Nephron (organoid): ENCODE measurements around the gene P4HTM.

Experiments used
- H3K27ac Mint-ChIP-seq, 3 experiments: 2 replicates each; pipeline ENCODE4 v1.8.0; 2020; ENCODE audit warnings: mixed read lengths in 3 of 3, mild to moderate bottlenecking in 2 of 3, moderate library complexity in 1 of 3
- H3K27me3 Mint-ChIP-seq: 2 replicates; pipeline ENCODE4 v1.8.0; 2021; ENCODE audit warnings: low read depth, mild to moderate bottlenecking, moderate library complexity, mixed read lengths
- H3K36me3 Mint-ChIP-seq: 2 replicates; pipeline ENCODE4 v1.8.0; 2020; ENCODE audit warnings: low read depth, mixed read lengths
- H3K4me1 Mint-ChIP-seq: 2 replicates; pipeline ENCODE4 v1.8.0; 2020; ENCODE audit warnings: mixed read lengths
- H3K4me3 Mint-ChIP-seq, 3 experiments: 2 replicates each; pipeline ENCODE4 v1.8.0; 2020; ENCODE audit warnings: mild to moderate bottlenecking in 3 of 3, mixed read lengths in 3 of 3, moderate library complexity in 2 of 3
- H3K9me3 Mint-ChIP-seq: 2 replicates; pipeline ENCODE4 v1.8.0; 2020; ENCODE audit warnings: mixed read lengths
- TF ChIP-seq, protein P1 (sequence below), 3 experiments: fragments of 200-600 bp; sonication (generic); IDR thresholded peaks; one replicate each; pipeline ENCODE4 v1.5.0; 2021; ENCODE audit warnings: antibody characterized with exemption in 3 of 3; ENCODE audit not compliant: unreplicated experiment in 3 of 3

P4HTM gene

DNA sequence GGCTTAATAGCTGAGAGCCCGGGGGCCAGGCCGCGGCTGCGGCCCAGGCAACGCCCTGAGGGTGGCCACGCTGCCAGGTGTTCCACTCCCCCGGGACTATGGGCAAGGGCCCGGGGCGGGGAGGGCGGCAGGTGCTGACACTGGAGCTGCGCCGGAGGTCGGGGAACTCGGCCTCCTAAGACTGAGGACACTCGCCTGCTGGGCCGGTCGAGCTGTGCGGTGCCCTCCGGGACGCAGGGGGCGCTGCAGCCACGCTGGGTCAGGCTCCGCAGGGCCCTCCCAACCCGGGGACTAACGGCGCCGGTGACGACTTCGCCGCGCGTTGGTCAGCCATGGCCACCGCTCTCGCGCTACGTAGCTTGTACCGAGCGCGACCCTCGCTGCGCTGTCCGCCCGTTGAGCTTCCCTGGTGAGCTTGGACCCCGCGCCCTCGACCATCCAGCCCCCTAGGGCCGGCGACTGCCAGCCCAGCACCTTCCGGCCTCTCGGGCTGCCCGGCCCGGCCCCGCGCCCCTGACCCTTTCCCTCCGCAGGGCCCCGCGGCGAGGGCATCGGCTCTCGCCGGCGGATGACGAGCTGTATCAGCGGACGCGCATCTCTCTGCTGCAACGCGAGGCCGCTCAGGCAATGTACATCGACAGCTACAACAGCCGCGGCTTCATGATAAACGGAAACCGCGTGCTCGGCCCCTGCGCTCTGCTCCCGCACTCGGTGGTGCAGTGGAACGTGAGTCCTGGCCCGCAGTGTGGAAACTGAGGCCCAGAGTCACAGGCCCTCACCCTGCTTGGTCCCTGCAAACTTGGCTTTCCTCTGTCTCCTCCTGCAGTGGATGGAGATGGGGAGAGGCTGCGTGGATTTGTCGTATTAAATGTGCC, 32.0 kb downstream of the P4HTM start, which contains the start of gene NDUFAF3:
Gene NDUFAF3 (plus strand): TSS at position 309 of the 875 bp plus-strand sequence. CDS start 24 bp downstream, at position 333.
- H3K27me3 Mint-ChIP-seq: no peaks in the 10 kb centered on the region
- TF ChIP-seq, protein P1, sequence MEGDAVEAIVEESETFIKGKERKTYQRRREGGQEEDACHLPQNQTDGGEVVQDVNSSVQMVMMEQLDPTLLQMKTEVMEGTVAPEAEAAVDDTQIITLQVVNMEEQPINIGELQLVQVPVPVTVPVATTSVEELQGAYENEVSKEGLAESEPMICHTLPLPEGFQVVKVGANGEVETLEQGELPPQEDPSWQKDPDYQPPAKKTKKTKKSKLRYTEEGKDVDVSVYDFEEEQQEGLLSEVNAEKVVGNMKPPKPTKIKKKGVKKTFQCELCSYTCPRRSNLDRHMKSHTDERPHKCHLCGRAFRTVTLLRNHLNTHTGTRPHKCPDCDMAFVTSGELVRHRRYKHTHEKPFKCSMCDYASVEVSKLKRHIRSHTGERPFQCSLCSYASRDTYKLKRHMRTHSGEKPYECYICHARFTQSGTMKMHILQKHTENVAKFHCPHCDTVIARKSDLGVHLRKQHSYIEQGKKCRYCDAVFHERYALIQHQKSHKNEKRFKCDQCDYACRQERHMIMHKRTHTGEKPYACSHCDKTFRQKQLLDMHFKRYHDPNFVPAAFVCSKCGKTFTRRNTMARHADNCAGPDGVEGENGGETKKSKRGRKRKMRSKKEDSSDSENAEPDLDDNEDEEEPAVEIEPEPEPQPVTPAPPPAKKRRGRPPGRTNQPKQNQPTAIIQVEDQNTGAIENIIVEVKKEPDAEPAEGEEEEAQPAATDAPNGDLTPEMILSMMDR (IDR thresholded peaks at IDR 0.05; ENCODE audit: unreplicated experiment in 3 of 3): peak; percentile 97 to 100 (median 97)

DNA sequence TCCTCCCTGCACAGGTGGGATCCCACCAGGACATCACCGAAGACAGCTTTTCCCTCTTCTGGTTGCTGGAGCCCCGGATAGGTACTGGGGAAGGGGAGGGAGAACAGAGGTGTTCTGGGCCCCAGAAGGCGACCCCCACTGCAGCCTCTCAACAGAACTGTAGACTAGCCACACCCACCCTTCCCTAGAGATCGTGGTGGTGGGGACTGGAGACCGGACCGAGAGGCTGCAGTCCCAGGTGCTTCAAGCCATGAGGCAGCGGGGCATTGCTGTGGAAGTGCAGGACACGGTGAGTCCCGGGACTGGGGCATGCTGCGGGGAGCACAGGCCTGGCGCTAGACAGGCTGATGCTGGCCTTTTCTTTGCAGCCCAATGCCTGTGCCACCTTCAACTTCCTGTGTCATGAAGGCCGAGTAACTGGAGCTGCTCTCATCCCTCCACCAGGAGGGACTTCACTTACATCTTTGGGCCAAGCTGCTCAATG, 32.7 kb downstream of the P4HTM start:
- peak overlapping the region; percentile 95 to 98 (median 96) for H3K4me3 Mint-ChIP-seq
- peak overlapping the region; percentile 75 to 96 (median 95) for H3K27ac Mint-ChIP-seq
- no peaks in the 10 kb centered on the region for H3K9me3 Mint-ChIP-seq
- H3K4me1 Mint-ChIP-seq: peaks cover 30% of the 10 kb centered on the region
- H3K36me3 Mint-ChIP-seq: peaks cover 38% of the 10 kb centered on the region
- H3K27me3 Mint-ChIP-seq: no peaks in the 10 kb centered on the region
- TF ChIP-seq, protein P1 (IDR thresholded peaks at IDR 0.05; ENCODE audit: unreplicated experiment in 3 of 3): no peak

More for the DNA sequence above, 32.0 kb downstream of the P4HTM start, which contains the start of gene NDUFAF3:
- Mint-ChIP-seq H3K27ac (peak within 1 kb of the TSS; percentile 95 to 99 (median 96)), H3K36me3 (peaks cover 36% of the 10 kb centered on the region), H3K4me1 (peaks cover 24% of the 10 kb centered on the region), H3K4me3 (peak within 1 kb of the TSS; percentile 96 to 98 (median 98)), H3K9me3 (no peaks in the 10 kb centered on the region)

DNA sequence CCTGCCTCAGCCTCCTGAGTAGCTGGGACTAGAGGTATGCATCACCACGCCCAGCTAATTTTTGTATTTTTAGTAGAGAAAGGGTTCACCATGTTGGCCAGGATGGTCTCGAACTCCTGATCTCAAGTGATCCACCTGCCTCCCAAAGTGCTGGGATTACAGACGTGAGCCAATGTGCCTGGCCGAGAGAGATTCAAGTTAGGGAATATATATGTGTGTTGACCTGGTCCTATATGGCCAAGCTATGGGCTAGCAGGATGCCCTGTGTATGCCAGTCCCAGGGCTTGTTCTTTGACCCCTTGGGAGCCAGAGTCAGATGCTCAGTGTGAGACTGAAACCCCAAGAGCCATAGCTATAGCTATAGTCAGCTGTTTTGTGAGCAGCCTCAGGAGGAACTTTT, 33.7 kb downstream of the P4HTM start:
- Mint-ChIP-seq H3K27ac (no peak overlapping the region), H3K4me1 (peaks cover 38% of the 10 kb centered on the region), H3K27me3 (no peaks in the 10 kb centered on the region), H3K9me3 (no peaks in the 10 kb centered on the region), H3K4me3 (peak overlapping the region; percentile 95 to 98 (median 96)), H3K36me3 (peaks cover 38% of the 10 kb centered on the region)
- TF ChIP-seq, protein P1 (IDR thresholded peaks at IDR 0.05; ENCODE audit: unreplicated experiment in 3 of 3): no peak

DNA sequence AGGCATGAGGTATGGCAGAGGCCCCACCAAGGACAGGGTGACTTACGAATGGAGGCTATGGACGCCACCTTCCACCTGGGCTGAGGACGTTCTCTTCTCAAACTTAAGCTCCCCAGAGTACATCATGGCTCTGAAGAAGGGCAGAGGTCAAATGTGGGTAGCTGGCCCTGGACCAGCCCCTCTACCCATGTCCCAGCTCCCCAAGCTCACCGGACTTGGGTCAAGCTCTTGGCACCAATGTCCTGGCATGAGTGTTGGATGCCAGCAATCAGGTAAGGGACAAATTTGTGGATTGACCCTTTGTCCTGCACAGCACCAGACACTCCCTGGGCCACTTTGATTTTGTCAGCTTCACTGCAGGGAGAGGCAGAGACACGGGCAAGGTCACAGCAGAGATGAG, 34.4 kb downstream of the P4HTM start:
- Mint-ChIP-seq H3K4me3 (peak overlapping the region; percentile 55 to 98 (median 95)), H3K36me3 (peaks cover 42% of the 10 kb centered on the region)

DNA sequence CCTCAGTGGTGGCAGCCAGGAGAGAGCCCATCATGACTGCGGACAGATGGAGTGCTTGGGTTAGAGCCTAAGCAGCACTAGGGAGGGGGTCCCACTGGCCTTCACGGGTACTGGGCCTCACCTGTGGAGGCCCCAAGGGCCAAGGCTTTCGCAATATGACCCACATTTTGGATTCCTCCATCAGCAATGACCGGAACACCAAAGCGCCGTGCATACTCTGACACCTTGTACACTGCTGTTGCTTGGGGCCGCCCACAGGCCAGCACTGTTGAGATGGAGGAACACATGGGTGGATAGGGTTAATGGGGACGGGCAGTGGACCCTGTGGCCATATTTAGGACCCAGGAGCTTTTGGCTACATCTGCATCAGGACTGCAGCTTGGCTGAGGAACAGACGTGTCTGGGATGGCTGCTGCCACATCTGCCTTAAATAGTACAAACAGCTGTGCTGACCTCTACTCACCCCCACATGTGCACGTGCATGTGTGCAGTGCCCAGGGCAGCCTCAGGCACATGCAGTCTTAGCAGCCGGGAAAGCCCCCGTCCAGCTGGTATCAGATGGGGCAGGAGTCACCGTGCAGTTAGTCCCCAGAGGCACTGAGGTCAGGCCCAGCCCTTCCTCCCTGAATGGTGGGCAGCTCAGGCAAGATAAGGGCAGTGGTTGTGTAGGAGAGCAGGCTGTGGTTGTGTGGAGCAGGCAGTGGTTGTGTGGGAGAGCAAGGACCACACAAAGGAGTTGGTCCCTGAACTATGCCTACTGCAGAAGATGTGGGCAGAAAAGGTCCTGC, 35.2 kb downstream of the P4HTM start:
- no peaks in the 10 kb centered on the region for H3K9me3 Mint-ChIP-seq
- TF ChIP-seq, protein P1 (IDR thresholded peaks at IDR 0.05; ENCODE audit: unreplicated experiment in 3 of 3): no peak
- H3K4me1 Mint-ChIP-seq: peaks cover 43% of the 10 kb centered on the region
- H3K36me3 Mint-ChIP-seq: peaks cover 45% of the 10 kb centered on the region
- peak overlapping the region in 2 of 3 experiments; percentile 34 to 48 for H3K27ac Mint-ChIP-seq
- peak overlapping the region; percentile 0 to 98 (median 95) for H3K4me3 Mint-ChIP-seq
- no peaks in the 10 kb centered on the region for H3K27me3 Mint-ChIP-seq

More for the DNA sequence above, 34.4 kb downstream of the P4HTM start:
- Mint-ChIP-seq H3K4me1 (peaks cover 40% of the 10 kb centered on the region), H3K9me3 (no peaks in the 10 kb centered on the region), H3K27me3 (no peaks in the 10 kb centered on the region), H3K27ac (no peak overlapping the region)
- TF ChIP-seq, protein P1 (IDR thresholded peaks at IDR 0.05; ENCODE audit: unreplicated experiment in 3 of 3): no peak
